Measurements from ENCODE around the gene ANO7. TPM values are rescaled to one million over a fixed set of nuclear protein-coding genes. Genes with fewer than 3 reads are reported as not detected.

Gene ANO7
- total RNA-seq, 5 donors from 2014 or later (not counting 1 experiment from before 2014, with no cell fraction given): 0.53 to 0.60 (median 0.53) TPM; not detected in 2

GRCh38 chr2:241179899-241180298, 8.6 kb upstream of the ANO7 start:
- no peak for DNase-seq
- H3K4me1 Mint-ChIP-seq: no peaks in the 10 kb centered on the region
- no peaks in the 10 kb centered on the region for H3K27me3 Mint-ChIP-seq
- H3K4me1 ChIP-seq (ENCODE audit: control insufficient read depth in 1 of 2, extremely low read depth in 1 of 2, insufficient read depth in 2 of 2, low read length in 2 of 2): no peaks in the 10 kb centered on the region
- no peak overlapping the region for H3K27ac Mint-ChIP-seq
- no peak overlapping the region for H3K4me3 Mint-ChIP-seq
- no peaks in the 10 kb centered on the region for H3K9me3 Mint-ChIP-seq
- no peak overlapping the region for H3K27ac ChIP-seq (ENCODE audit: low read length)
- POLR2A ChIA-PET: no interaction called here
- WGBS (ENCODE audit: insufficient coverage): no CpG with 5 or more reads among the region's 4 CpGs
- H3K36me3 ChIP-seq (ENCODE audit: control insufficient read depth in 2 of 2, extremely low read depth in 1 of 2, insufficient read depth in 1 of 2, low read length in 1 of 2): peaks cover 16 to 42% of the 10 kb centered on the region in 2 donors
- H3K4me3 ChIP-seq (ENCODE audit: control insufficient read depth in 1 of 2, extremely low read depth in 1 of 2, low read length in 1 of 2): no peak overlapping the region
- peaks cover 49% of the 10 kb centered on the region for H3K36me3 Mint-ChIP-seq
- no peak for ATAC-seq (replicated peaks in 1 of 4)
- CTCF ChIA-PET: interaction anchor here in 1 of 2 donors (0.6 kb wide), 1 partner anchor 666 kb away, joined by 3 read pairs; no protein-coding TSS in a partner anchor
- H3K27me3 ChIP-seq (replicated peaks in 1 of 2; ENCODE audit: control insufficient read depth in 2 of 2, extremely low read depth in 1 of 2, insufficient read depth in 2 of 2, low read length in 1 of 2): no peaks in the 10 kb centered on the region
- no peaks in the 10 kb centered on the region for H3K9me3 ChIP-seq

GRCh38 chr2:241180495-241180894, 8.0 kb upstream of the ANO7 start:
- H3K4me1 ChIP-seq (ENCODE audit: control insufficient read depth in 1 of 2, extremely low read depth in 1 of 2, insufficient read depth in 2 of 2, low read length in 2 of 2): no peaks in the 10 kb centered on the region
- DNase-seq: no peak
- 95% methylated on average over 10 of the region's 12 CpGs for WGBS (ENCODE audit: insufficient coverage)
- no peaks in the 10 kb centered on the region for H3K27me3 ChIP-seq (replicated peaks in 1 of 2; ENCODE audit: control insufficient read depth in 2 of 2, extremely low read depth in 1 of 2, insufficient read depth in 2 of 2, low read length in 1 of 2)
- CTCF ChIA-PET: interaction anchor here in 1 of 2 donors (0.6 kb wide), 1 partner anchor 666 kb away, joined by 3 read pairs; no protein-coding TSS in a partner anchor
- H3K27ac ChIP-seq (ENCODE audit: low read length): no peak overlapping the region
- H3K36me3 Mint-ChIP-seq: peaks cover 43% of the 10 kb centered on the region
- no peak overlapping the region for H3K27ac Mint-ChIP-seq
- H3K27me3 Mint-ChIP-seq: no peaks in the 10 kb centered on the region
- H3K36me3 ChIP-seq (ENCODE audit: control insufficient read depth in 2 of 2, extremely low read depth in 1 of 2, insufficient read depth in 1 of 2, low read length in 1 of 2): peaks cover 16 to 37% of the 10 kb centered on the region in 2 donors
- H3K4me1 Mint-ChIP-seq: no peaks in the 10 kb centered on the region
- no peak for ATAC-seq (replicated peaks in 1 of 4)
- no peaks in the 10 kb centered on the region for H3K9me3 Mint-ChIP-seq
- H3K4me3 ChIP-seq (ENCODE audit: control insufficient read depth in 1 of 2, extremely low read depth in 1 of 2, low read length in 1 of 2): no peak overlapping the region
- POLR2A ChIA-PET: no interaction called here
- H3K9me3 ChIP-seq: no peaks in the 10 kb centered on the region
- H3K4me3 Mint-ChIP-seq: no peak overlapping the region

- H3K4me3 ChIP-seq (ENCODE audit: control insufficient read depth in 1 of 2, extremely low read depth in 1 of 2, low read length in 1 of 2): no peak overlapping the region
- H3K4me1 Mint-ChIP-seq: no peaks in the 10 kb centered on the region
- no peaks in the 10 kb centered on the region for H3K27me3 Mint-ChIP-seq
- H3K36me3 Mint-ChIP-seq: peaks cover 43% of the 10 kb centered on the region
- H3K27ac Mint-ChIP-seq: no peak overlapping the region
- H3K27ac ChIP-seq (ENCODE audit: low read length): no peak overlapping the region
- H3K9me3 Mint-ChIP-seq: no peaks in the 10 kb centered on the region
- DNase-seq (no peak), ATAC-seq (replicated peaks in 1 of 4) (no peak)
- no peak overlapping the region for H3K4me3 Mint-ChIP-seq
- peaks cover 10 to 31% of the 10 kb centered on the region in 2 donors for H3K36me3 ChIP-seq (ENCODE audit: control insufficient read depth in 2 of 2, extremely low read depth in 1 of 2, insufficient read depth in 1 of 2, low read length in 1 of 2)
- WGBS (ENCODE audit: insufficient coverage): 73% methylated on average over 3 of the region's 3 CpGs
- no peaks in the 10 kb centered on the region for H3K9me3 ChIP-seq
- H3K27me3 ChIP-seq (replicated peaks in 1 of 2; ENCODE audit: control insufficient read depth in 2 of 2, extremely low read depth in 1 of 2, insufficient read depth in 2 of 2, low read length in 1 of 2): no peaks in the 10 kb centered on the region
- ChIA-PET POLR2A (no interaction called here), CTCF (no interaction called here)
- no peaks in the 10 kb centered on the region for H3K4me1 ChIP-seq (ENCODE audit: control insufficient read depth in 1 of 2, extremely low read depth in 1 of 2, insufficient read depth in 2 of 2, low read length in 2 of 2)
These were observed 6.4 kb upstream of the ANO7 start for GRCh38 chr2:241182126-241182525.

GRCh38 chr2:241182531-241183133, 5.8 kb upstream of the ANO7 start:
- Mint-ChIP-seq H3K27ac (no peak overlapping the region), H3K4me3 (no peak overlapping the region), H3K27me3 (no peaks in the 10 kb centered on the region), H3K9me3 (no peaks in the 10 kb centered on the region), H3K36me3 (peaks cover 43% of the 10 kb centered on the region), H3K4me1 (no peaks in the 10 kb centered on the region)
- H3K27ac ChIP-seq (ENCODE audit: low read length): no peak overlapping the region
- H3K4me1 ChIP-seq (ENCODE audit: control insufficient read depth in 1 of 2, extremely low read depth in 1 of 2, insufficient read depth in 2 of 2, low read length in 2 of 2): no peaks in the 10 kb centered on the region
- H3K36me3 ChIP-seq (ENCODE audit: control insufficient read depth in 2 of 2, extremely low read depth in 1 of 2, insufficient read depth in 1 of 2, low read length in 1 of 2): peaks cover 7 to 29% of the 10 kb centered on the region in 2 donors
- DNase-seq (no peak), ATAC-seq (replicated peaks in 1 of 4) (no peak)
- H3K9me3 ChIP-seq: no peaks in the 10 kb centered on the region
- ChIA-PET POLR2A (no interaction called here), CTCF (no interaction called here)
- H3K27me3 ChIP-seq (replicated peaks in 1 of 2; ENCODE audit: control insufficient read depth in 2 of 2, extremely low read depth in 1 of 2, insufficient read depth in 2 of 2, low read length in 1 of 2): no peaks in the 10 kb centered on the region
- H3K4me3 ChIP-seq (ENCODE audit: control insufficient read depth in 1 of 2, extremely low read depth in 1 of 2, low read length in 1 of 2): no peak overlapping the region
- 96% methylated on average over 20 of the region's 28 CpGs for WGBS (ENCODE audit: insufficient coverage)

GRCh38 chr2:241183221-241183620, 5.3 kb upstream of the ANO7 start:
- DNase-seq (no peak), ATAC-seq (replicated peaks in 1 of 4) (no peak)
- Histone ChIP-seq H3K27me3 (replicated peaks in 1 of 2; ENCODE audit: control insufficient read depth in 2 of 2, extremely low read depth in 1 of 2, insufficient read depth in 2 of 2, low read length in 1 of 2) (no peaks in the 10 kb centered on the region), H3K27ac (ENCODE audit: low read length) (no peak overlapping the region), H3K4me3 (ENCODE audit: control insufficient read depth in 1 of 2, extremely low read depth in 1 of 2, low read length in 1 of 2) (no peak overlapping the region), H3K4me1 (ENCODE audit: control insufficient read depth in 1 of 2, extremely low read depth in 1 of 2, insufficient read depth in 2 of 2, low read length in 2 of 2) (no peaks in the 10 kb centered on the region), H3K36me3 (ENCODE audit: control insufficient read depth in 2 of 2, extremely low read depth in 1 of 2, insufficient read depth in 1 of 2, low read length in 1 of 2) (peaks cover 3 to 27% of the 10 kb centered on the region in 2 donors), H3K9me3 (no peaks in the 10 kb centered on the region)
- CTCF ChIA-PET: no interaction called here
- Mint-ChIP-seq H3K27ac (no peak overlapping the region), H3K4me3 (no peak overlapping the region), H3K4me1 (no peaks in the 10 kb centered on the region), H3K36me3 (peaks cover 40% of the 10 kb centered on the region), H3K9me3 (no peaks in the 10 kb centered on the region), H3K27me3 (no peaks in the 10 kb centered on the region)
- 74% methylated on average over 7 of the region's 9 CpGs for WGBS (ENCODE audit: insufficient coverage)
- POLR2A ChIA-PET: no interaction called here

- H3K27me3 ChIP-seq (replicated peaks in 1 of 2; ENCODE audit: control insufficient read depth in 2 of 2, extremely low read depth in 1 of 2, insufficient read depth in 2 of 2, low read length in 1 of 2): no peaks in the 10 kb centered on the region
- ChIA-PET POLR2A (interaction anchor here in 1 of 2 donors (0.6 kb wide), 1 partner anchor 10 kb away, joined by 4 read pairs; no protein-coding TSS in a partner anchor), CTCF (no interaction called here)
- Mint-ChIP-seq H3K9me3 (no peaks in the 10 kb centered on the region), H3K4me3 (no peak overlapping the region), H3K27me3 (no peaks in the 10 kb centered on the region), H3K4me1 (no peaks in the 10 kb centered on the region), H3K27ac (no peak overlapping the region), H3K36me3 (peaks cover 25% of the 10 kb centered on the region)
- no peak for ATAC-seq (replicated peaks in 1 of 4)
- no peak overlapping the region for H3K4me3 ChIP-seq (ENCODE audit: control insufficient read depth in 1 of 2, extremely low read depth in 1 of 2, low read length in 1 of 2)
- DNase-seq: no peak
- WGBS (ENCODE audit: insufficient coverage): 100% methylated on average over 3 of the region's 9 CpGs
- H3K36me3 ChIP-seq (ENCODE audit: control insufficient read depth in 2 of 2, extremely low read depth in 1 of 2, insufficient read depth in 1 of 2, low read length in 1 of 2): peaks cover 3 to 15% of the 10 kb centered on the region in 2 donors
- no peaks in the 10 kb centered on the region for H3K4me1 ChIP-seq (ENCODE audit: control insufficient read depth in 1 of 2, extremely low read depth in 1 of 2, insufficient read depth in 2 of 2, low read length in 2 of 2)
- H3K9me3 ChIP-seq: no peaks in the 10 kb centered on the region
- no peak overlapping the region for H3K27ac ChIP-seq (ENCODE audit: low read length)
These were observed 3.6 kb upstream of the ANO7 start for GRCh38 chr2:241184901-241185300.

GRCh38 chr2:241185961-241186360, 2.5 kb upstream of the ANO7 start:
- CTCF ChIA-PET: no interaction called here

More at GRCh38 chr2:241185961-241186360, 2.5 kb upstream of the ANO7 start:
- H3K36me3 Mint-ChIP-seq: peaks cover 22% of the 10 kb centered on the region
- DNase-seq (no peak), ATAC-seq (replicated peaks in 1 of 4) (no peak)
- no peak overlapping the region for H3K4me3 Mint-ChIP-seq
- 88% methylated on average over 11 of the region's 11 CpGs for WGBS (ENCODE audit: insufficient coverage)
- POLR2A ChIA-PET: no interaction called here
- no peak overlapping the region for H3K27ac ChIP-seq (ENCODE audit: low read length)
- H3K4me1 ChIP-seq (ENCODE audit: control insufficient read depth in 1 of 2, extremely low read depth in 1 of 2, insufficient read depth in 2 of 2, low read length in 2 of 2): no peaks in the 10 kb centered on the region
- no peaks in the 10 kb centered on the region for H3K27me3 Mint-ChIP-seq
- H3K9me3 Mint-ChIP-seq: no peaks in the 10 kb centered on the region
- H3K4me3 ChIP-seq (ENCODE audit: control insufficient read depth in 1 of 2, extremely low read depth in 1 of 2, low read length in 1 of 2): no peak overlapping the region
- no peaks in the 10 kb centered on the region for H3K27me3 ChIP-seq (replicated peaks in 1 of 2; ENCODE audit: control insufficient read depth in 2 of 2, extremely low read depth in 1 of 2, insufficient read depth in 2 of 2, low read length in 1 of 2)
- H3K36me3 ChIP-seq (ENCODE audit: control insufficient read depth in 2 of 2, extremely low read depth in 1 of 2, insufficient read depth in 1 of 2, low read length in 1 of 2): peaks cover 3 to 14% of the 10 kb centered on the region in 2 donors
- no peaks in the 10 kb centered on the region for H3K9me3 ChIP-seq
- no peak overlapping the region for H3K27ac Mint-ChIP-seq
- H3K4me1 Mint-ChIP-seq: no peaks in the 10 kb centered on the region
